ENCODE data around the gene SF3B6.

SF3B6 gene

GRCh38 chr2:24022324-24022974, 53.7 kb downstream of the SF3B6 start:
- TF ChIP-seq SPI1 (IDR thresholded peaks at IDR 0.05; ENCODE audit: low read depth, low read length) (no peak), POU2F2 (IDR thresholded peaks at IDR 0.05; ENCODE audit: low read depth, low read length) (no peak), PAX5 (IDR thresholded peaks at IDR 0.05; ENCODE audit: insufficient read depth, low read length, severe bottlenecking) (no peak), POLR2AphosphoS5 (IDR thresholded peaks at IDR 0.05; ENCODE audit: low read depth, low read length) (no peak), POLR2A (IDR thresholded peaks at IDR 0.05; ENCODE audit: low read depth, low read length) (no peak), TAF1 (IDR thresholded peaks at IDR 0.05; ENCODE audit: low read depth, low read length) (no peak)
- DNase-seq (ENCODE audit: insufficient read length, low spot score) (no peak), FAIRE-seq (no peak)

- FAIRE-seq (no peak), DNase-seq (ENCODE audit: insufficient read length, low spot score) (peak; percentile 62)
- TF ChIP-seq TAF1 (IDR thresholded peaks at IDR 0.05; ENCODE audit: low read depth, low read length) = no peak
- TF ChIP-seq POLR2A (IDR thresholded peaks at IDR 0.05; ENCODE audit: low read depth, low read length) = no peak
- no peak for TF ChIP-seq PAX5 (IDR thresholded peaks at IDR 0.05; ENCODE audit: insufficient read depth, low read length, severe bottlenecking)
- TF ChIP-seq SPI1 (IDR thresholded peaks at IDR 0.05; ENCODE audit: low read depth, low read length) = no peak
- no peak for TF ChIP-seq POLR2AphosphoS5 (IDR thresholded peaks at IDR 0.05; ENCODE audit: low read depth, low read length)
- TF ChIP-seq POU2F2 (IDR thresholded peaks at IDR 0.05; ENCODE audit: low read depth, low read length) = no peak
These were observed 54.8 kb downstream of the SF3B6 start for GRCh38 chr2:24021122-24021998.

- no peak for TF ChIP-seq POLR2AphosphoS5 (IDR thresholded peaks at IDR 0.05; ENCODE audit: low read depth, low read length)
- no peak for TF ChIP-seq PAX5 (IDR thresholded peaks at IDR 0.05; ENCODE audit: insufficient read depth, low read length, severe bottlenecking)
- no peak for TF ChIP-seq SPI1 (IDR thresholded peaks at IDR 0.05; ENCODE audit: low read depth, low read length)
- TF ChIP-seq TAF1 (IDR thresholded peaks at IDR 0.05; ENCODE audit: low read depth, low read length) = no peak
- TF ChIP-seq POLR2A (IDR thresholded peaks at IDR 0.05; ENCODE audit: low read depth, low read length) = no peak
- TF ChIP-seq POU2F2 (IDR thresholded peaks at IDR 0.05; ENCODE audit: low read depth, low read length) = no peak
- FAIRE-seq (no peak), DNase-seq (ENCODE audit: insufficient read length, low spot score) (no peak)
These were observed 55.9 kb downstream of the SF3B6 start for GRCh38 chr2:24020244-24020643.

GRCh38 chr2:24019729-24020128, 56.4 kb downstream of the SF3B6 start:
- DNase-seq (ENCODE audit: insufficient read length, low spot score) (no peak), FAIRE-seq (no peak)
- TF ChIP-seq POLR2A (IDR thresholded peaks at IDR 0.05; ENCODE audit: low read depth, low read length) (no peak), POLR2AphosphoS5 (IDR thresholded peaks at IDR 0.05; ENCODE audit: low read depth, low read length) (no peak), PAX5 (IDR thresholded peaks at IDR 0.05; ENCODE audit: insufficient read depth, low read length, severe bottlenecking) (no peak), TAF1 (IDR thresholded peaks at IDR 0.05; ENCODE audit: low read depth, low read length) (no peak), SPI1 (IDR thresholded peaks at IDR 0.05; ENCODE audit: low read depth, low read length) (no peak), POU2F2 (IDR thresholded peaks at IDR 0.05; ENCODE audit: low read depth, low read length) (no peak)

- no peak for TF ChIP-seq POLR2A (IDR thresholded peaks at IDR 0.05; ENCODE audit: low read depth, low read length)
- TF ChIP-seq SPI1 (IDR thresholded peaks at IDR 0.05; ENCODE audit: low read depth, low read length) = no peak
- TF ChIP-seq POU2F2 (IDR thresholded peaks at IDR 0.05; ENCODE audit: low read depth, low read length) = no peak
- no peak for TF ChIP-seq PAX5 (IDR thresholded peaks at IDR 0.05; ENCODE audit: insufficient read depth, low read length, severe bottlenecking)
- TF ChIP-seq TAF1 (IDR thresholded peaks at IDR 0.05; ENCODE audit: low read depth, low read length) = no peak
- TF ChIP-seq POLR2AphosphoS5 (IDR thresholded peaks at IDR 0.05; ENCODE audit: low read depth, low read length) = no peak
- FAIRE-seq (no peak), DNase-seq (ENCODE audit: insufficient read length, low spot score) (no peak)
These were observed 57.9 kb downstream of the SF3B6 start for GRCh38 chr2:24018241-24018640.

GRCh38 chr2:24017711-24018110, 58.4 kb downstream of the SF3B6 start:
- no peak for DNase-seq (ENCODE audit: insufficient read length, low spot score)
- TF ChIP-seq POLR2AphosphoS5 (IDR thresholded peaks at IDR 0.05; ENCODE audit: low read depth, low read length) = no peak
- TF ChIP-seq POLR2A (IDR thresholded peaks at IDR 0.05; ENCODE audit: low read depth, low read length) = no peak
- TF ChIP-seq SPI1 (IDR thresholded peaks at IDR 0.05; ENCODE audit: low read depth, low read length) = no peak
- no peak for TF ChIP-seq POU2F2 (IDR thresholded peaks at IDR 0.05; ENCODE audit: low read depth, low read length)
- no peak for TF ChIP-seq TAF1 (IDR thresholded peaks at IDR 0.05; ENCODE audit: low read depth, low read length)
- no peak for TF ChIP-seq PAX5 (IDR thresholded peaks at IDR 0.05; ENCODE audit: insufficient read depth, low read length, severe bottlenecking)
- FAIRE-seq = no peak

All from GM12891 (cell line).